GM19023 (cell line): ENCODE results near the gene HTR1A.
A peak's percentile ranks its signal among the peaks of the same experiment; 100 is the strongest.

Experiments
- ATAC-seq: cut with Tn5 transposase; IDR thresholded peaks from one replicate; pipeline ENCODE4 v1.9.1; 2021; ENCODE audit warnings: mild to moderate bottlenecking, moderate library complexity; ENCODE audit not compliant: unreplicated experiment

The HTR1A gene

DNA sequence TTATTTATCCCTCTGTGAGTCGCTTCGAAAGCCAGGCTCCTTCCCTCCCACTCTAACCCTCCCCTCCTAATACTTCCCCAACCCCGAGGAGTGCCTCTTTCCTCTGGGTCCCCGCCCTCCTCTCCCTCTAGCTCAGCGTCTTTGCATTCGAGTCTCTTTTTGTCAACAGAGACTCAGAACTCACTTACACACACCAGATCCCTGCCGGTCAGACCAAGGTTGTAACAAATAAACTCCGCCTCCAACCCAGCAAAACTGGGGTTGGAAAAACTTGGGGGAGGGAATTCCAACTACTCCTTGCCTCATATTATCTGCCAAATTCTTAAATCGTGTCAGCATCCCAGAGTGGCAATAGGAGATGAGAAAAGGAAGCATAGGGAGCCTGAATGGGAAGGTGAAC, at the start of gene HTR1A:
Gene HTR1A, minus strand, starts transcription at position 167 of the 400 bp plus-strand sequence. CDS start 726 bp downstream, outside the sequence.
- ATAC-seq: no peak

DNA sequence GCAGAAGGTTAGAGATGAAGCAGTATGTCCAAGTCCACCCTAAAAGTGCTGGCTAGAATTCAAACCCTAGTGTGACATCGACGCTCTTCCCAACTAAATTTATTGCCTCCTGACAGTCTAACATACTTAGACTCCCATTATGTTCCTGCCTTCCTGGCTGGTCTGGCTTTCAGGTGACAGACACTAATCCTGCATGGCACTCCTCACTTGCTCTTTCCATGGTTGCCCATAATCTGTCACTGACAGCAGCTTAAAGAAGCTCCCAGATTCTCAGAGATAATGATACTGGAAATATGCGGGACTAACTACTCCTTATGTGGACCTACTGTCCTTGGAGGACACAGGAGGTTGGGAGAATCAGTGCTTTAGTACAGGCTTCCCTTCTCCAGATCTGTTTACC, 41.7 kb upstream of the HTR1A start:
- no peak for ATAC-seq

DNA sequence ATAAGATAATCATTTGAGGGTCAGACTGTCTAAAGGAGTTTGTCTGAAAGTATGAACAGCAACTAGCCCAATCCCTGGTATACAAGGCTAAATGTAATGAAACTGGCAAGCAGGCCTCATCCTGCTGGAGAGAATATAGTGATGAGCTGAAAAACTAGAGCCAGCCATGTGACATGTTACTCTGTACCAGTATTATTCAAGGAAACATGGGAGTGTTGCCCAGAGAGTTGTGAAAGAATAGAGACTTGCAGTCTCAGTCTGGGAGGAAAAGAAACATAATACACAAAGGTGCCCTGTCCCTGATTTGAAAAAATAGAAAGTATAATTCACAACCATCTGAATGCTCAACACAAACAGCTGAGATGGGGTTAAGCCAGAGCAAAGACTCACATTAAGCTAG, 37.9 kb upstream of the HTR1A start:
- no peak for ATAC-seq

DNA sequence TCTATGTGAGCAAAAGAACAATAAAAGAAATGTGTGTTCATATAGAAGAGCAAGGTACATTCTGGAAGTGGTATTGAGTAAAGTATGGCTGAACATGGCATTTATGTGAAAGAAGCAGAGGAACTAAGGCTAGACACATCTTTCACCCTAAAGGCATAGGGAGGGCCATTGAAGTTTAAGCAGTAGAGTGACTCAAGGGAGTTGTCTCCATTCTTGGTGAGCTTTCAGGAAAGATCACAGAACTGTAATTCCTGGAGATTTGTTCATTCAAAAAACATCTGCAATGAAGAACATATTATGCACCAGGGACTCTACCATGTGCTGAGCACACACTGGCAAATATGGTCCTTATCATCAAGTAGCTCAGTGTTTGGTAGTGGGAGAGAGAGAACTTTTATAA, 24.8 kb upstream of the HTR1A start:
- ATAC-seq: no peak

DNA sequence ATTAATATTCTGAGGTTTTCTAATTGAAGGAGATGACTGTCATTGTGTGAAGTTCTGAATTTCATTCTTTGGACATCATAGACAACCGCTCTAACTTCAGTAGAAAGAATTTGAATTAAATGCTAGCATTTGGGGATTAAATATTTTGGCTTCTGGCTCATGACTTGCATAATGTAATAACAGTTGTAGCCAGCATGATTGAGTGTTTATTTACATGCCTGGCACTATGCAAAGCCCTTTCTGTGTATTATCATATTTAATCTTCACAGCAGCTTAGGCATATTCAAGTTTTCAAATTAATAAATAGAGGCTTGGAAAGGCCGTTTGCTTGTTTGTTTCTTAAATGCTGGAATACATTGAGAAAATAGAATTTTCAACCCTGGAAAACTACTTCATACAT, 19.6 kb upstream of the HTR1A start:
- no peak for ATAC-seq

DNA sequence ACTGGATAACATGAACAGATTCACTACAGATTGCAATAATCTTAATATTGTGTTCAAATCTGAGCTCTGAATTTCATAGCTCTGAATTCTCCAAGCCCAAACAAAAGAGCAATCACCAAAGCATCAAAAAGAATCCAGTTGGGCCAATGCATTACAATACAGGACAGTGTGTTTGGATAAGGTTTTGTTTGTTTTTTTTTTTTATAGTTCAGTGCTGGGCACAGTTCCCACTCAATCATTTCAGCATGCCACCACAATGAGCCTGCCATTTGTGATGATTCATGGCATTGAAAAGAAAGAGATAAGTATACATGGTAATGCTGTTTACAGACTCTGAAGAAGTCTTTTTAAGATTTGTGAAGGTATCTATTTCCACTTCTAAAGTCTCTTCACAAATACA, 1.7 kb upstream of the HTR1A start:
- no peak for ATAC-seq

DNA sequence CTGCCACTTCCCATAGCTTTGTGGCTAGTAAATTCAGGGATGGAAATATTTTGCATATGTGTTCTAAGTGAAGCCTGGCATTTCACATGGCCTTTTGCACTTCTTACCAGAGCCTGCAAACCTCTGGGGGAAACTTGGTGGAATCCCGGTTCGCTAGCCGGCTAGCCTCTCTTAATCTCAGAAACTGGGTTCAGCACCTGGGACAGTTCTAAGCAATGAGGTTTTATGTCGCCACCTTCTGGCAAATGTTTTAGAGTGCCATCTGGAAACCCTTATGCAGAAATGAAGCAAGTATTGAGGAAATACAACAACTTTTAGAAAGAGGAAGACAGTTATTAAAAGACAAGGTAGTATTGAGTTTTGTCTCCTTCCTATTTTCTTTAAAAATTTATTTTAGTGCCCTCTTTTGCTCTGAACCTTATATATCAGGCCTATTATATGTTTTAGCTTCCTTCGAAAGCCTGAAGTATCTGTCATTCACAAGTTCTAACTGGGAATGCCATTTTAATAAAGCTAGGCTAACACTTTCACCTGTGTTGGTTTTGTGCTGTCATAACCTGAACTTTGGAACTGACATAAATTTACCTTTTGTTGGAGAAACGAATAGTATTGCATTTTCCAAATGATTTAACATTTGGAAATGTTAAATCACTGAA, 963 bp upstream of the HTR1A start:
- peak; percentile 71 for ATAC-seq

DNA sequence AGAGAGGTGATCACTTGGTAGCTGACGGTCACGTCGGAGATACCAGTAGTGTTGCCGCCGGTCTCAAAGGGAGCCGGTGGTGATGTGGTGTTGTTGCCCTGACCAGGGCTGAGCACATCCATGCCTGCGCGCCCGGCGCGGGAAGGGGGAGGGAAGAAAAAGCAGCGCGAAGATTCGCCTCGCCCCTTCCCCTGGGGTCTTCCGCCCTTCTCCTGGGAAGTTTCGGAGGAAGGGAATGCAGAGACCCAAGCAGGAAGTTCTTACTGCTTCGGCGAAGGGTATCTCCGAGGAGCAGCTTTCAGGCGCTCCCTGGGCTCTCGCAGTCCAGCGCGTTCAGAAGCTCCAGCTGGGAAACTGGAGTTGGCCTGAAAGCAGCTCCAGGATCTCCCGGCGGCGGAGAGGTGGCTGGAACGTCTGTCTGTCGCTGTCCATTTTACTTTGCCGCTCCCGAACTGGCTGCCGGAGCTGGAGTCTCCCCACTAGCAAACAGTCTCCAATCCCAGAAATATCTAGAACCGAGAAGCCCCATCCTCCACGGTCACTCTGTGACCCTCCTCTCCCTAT, 565 bp downstream of the HTR1A start:
- ATAC-seq: no peak

DNA sequence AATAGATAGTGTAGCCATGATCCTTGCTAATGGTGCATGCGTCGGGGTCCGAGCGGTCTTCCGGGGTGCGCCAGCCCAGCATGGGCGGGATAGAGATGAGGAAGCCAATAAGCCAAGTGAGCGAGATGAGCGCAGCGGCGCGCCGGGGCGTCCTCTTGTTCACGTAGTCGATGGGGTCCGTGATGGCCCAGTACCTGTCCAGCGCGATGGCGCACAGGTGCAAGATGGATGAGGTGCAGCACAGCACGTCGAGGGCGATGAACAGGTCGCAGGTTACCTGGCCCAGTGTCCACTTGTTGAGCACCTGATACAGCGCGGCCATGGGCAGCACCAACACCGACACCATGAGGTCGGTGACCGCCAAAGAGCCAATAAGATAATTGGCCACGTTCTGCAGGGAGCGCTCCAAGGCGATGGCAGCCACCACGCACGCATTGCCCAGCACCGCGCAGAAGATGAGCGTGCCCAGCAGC, 1.1 kb downstream of the HTR1A start:
- no peak for ATAC-seq

DNA sequence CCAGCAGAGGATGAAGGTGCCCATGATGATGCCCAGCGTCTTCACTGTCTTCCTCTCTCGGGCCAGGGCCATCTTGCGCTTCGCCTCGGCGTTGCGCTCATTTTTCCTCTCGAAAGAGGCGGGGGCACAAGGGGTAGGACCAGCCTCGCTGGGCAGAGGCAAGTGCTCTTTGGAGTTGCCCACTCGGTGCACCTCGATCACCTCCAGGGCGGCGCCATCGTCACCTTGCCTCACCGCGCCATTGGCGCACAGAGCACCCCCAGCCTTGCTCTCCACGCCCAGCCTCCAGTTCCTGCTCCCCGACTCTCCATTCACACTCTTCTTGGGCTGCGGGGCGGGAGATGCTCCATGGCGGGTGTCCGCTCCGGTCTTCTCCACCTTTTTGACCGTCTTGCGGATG, 1.6 kb downstream of the HTR1A start:
- no peak for ATAC-seq

DNA sequence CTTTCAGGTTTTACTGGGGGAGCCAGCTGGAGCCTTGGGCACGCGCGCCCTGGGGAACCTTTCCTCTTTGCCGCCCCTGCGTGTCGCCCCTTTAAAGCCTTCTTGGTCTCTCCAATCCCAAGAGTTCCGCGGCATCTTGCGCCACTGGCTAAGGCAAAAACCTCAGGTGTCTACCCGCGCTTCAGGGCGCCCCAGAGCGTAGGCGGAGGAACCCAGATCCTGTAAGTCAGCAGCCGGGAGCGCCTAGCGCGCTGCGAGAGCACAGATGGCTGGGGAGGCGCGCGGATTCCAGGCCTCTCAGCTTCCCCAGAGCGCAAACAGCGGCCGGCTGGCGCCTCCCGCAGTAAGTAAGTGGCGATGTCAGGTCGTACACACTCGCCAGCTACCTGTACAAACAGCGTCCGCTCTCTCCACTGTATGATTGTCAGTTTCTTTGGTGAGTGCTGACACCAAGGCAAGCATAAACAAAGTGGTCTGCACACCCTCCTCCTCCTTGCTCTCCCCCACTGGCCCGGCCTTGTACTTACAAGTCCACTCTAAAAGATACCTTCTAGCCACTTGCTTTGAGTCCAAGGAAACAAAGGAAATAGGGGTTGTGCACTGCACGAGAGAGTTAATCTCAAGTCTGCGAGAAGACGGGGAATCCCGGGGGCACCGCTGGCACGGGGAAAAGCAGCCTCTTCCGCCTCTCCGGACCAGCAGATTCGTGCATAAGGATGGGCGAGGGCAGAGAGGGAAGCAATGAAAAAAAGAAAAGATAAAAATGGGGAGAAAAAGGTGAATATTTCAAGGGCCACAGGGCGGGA, 2.9 kb downstream of the HTR1A start:
- no peak for ATAC-seq

DNA sequence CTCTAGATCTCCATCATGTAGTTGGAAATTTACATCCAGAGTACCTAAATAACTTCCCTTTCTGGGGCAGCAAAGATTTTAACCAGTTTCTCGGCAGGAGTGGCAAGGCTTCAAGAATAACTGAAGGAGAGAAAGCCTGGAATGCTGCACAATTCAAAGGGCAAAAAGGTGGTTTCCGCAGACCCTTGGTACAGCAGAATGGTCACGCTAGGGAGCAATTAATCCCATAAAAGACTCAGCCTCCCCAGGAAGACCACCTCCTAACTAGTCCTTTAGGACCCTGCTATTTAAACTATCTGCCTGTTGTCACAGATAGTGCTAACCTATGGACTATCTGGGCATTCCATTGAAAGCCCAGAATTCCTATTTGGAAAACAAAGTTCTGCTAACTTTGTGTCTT, 3.6 kb downstream of the HTR1A start:
- ATAC-seq: no peak

DNA sequence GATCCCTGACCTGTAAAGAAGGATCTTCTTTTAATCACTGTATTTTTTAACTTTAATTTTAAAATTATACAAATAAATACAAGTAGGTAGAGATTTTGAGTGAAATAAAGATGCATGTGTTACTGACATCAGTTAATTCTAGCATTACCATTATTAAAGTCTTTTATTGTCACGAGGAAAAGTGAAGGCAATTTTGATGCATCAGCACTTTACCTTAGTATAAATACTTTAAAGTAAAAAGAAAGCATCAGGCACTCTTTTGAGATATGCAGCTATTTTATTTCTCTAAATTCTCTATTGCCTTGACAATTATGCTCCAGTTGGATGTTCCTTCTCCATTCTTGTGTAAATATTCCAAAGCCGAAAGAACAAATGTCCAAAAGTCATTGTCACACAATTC, 4.6 kb downstream of the HTR1A start:
- no peak for ATAC-seq

DNA sequence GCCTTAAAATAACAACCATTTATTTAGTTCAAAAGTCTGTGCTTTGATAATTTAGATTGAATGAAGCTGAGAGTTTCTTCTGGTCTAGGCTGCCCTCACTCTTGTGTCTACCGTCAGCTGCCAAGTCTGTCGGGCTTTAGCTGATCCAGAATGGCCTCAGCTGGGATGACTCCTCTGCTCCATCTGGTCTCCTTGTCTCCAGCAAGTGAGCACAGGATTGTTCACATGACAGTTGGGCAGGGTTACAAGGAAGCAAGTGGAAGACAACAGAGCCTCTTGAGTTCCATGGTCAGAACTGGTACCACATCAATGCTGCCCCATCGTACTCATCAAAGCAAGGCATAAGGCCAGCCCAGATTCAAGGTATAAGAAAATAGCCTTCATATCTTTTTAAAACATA, 9.0 kb downstream of the HTR1A start:
- ATAC-seq: no peak

DNA sequence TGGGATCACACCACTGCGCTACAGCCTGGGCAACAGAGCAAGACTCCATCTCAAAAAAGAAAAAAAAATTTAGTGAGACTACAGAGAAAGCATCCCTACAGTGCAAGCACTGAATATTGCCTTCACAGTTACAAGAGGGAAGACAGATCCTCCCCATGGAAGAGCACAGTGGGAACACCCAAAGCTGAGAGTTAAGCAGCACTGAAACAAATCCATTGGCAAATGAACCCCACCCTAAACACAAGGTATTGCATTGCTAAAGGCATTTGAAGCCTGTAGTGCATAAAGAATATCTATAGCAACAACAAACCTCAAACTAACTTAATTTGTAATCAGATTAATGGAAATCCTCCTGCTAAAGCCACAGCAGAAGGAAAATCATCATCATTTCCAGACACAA, 27.1 kb downstream of the HTR1A start:
- no peak for ATAC-seq

DNA sequence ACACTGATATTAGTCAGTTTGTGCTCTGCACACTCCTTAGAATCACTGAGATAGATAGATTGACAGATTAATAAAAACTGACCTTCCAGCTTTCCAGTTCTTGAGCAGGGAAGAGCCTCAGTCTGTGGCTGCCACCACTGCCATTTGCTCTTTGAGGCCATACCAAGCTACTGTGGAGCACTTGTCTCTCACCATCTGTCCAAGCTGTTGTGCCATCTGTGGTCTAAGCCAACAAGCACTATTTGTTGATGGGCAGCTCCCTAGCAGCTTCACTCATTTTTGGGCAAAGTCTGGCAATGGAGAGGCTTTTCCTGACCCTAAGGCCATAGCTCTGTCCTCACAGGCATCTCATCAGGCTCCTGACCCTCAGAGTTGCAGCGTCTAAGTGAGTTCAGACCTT, 30.4 kb downstream of the HTR1A start:
- no peak for ATAC-seq

DNA sequence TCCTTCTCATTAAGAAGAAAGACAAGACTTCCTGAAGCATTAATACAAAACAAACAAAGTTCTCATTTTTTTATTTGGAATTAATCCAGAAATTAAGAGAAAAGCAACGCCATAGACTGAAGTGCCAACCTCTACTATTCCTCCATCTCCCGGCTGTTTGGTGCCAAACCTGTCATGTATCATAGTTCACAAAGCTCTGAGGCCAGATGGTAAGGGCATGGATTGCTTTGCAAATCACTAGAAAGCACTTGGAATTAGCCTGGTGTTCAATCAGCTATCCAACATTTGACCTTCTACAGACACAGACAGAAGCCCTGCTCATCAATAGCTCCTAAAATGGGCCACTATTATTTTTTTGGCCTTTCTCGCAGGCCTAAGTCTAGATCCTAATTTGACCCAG, 33.8 kb downstream of the HTR1A start:
- ATAC-seq: no peak

DNA sequence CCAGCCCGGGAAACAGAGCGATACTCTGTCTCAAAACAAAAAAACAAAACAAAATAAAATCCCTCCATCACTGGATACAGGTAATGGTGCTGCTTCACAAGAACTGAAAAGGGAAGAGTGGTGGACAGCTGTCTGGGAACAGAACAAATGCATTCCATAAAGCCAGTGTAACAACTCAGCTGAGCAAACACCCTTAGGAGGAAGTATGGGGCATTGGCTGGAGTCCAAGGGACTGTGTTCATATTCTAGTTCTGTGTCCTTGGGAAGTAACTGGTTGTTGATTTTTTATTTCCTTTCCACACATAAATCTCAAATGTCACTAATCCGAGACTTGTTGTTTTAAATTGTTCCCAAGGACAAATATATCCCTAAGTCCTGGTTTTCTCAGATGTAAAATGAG, 38.3 kb downstream of the HTR1A start:
- ATAC-seq: no peak

DNA sequence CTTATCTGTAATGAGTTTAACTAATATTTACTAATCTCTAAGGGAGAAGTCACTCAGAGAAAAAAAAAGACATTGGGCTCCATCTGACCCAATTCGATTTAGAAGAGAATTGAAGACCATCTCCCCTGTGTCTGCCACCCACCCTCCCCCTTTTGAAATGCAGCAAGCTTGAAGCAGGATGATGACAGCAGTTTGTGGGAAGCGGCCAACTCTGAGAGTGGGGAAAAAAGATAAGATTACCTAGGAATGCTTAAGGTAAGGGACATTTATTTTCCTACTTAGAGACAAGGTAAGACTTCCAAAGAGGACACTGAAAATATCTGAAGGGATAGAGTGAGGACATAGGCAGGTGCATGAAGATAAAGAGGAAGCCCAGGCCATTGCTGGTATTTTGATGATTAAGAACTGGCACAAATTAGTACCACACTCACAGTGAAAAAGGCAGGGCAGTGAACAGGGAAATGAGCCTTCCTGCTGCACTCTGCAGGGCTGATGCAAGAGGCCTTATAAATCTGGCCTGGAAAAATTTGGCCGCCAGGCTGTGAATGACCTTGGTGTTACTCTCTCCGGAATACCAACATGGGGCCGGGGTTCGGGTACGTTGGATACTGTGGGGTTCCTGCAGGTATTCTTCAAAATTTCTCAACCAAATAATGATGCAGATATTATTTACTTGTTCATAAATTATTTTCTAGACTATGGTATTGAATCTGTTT, 42.3 kb downstream of the HTR1A start:
- ATAC-seq: no peak

DNA sequence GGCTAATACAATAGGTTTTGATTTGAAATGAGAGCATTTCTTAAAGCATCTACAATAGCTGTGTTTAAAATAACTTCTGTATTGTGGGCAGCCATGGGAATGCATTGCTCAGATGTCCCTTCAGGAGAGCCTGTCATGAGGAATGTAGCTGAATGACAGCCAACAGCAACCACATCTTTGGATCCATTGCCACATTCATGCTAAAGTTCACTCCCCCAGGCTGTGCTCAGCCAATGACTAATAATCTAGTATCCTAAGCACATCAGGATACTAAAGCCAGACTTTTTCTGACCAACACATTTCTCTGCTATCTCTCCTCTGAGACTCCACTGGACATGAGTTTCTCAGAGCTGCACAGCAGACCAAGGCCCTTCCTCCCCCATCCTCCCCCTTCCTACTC, 45.5 kb downstream of the HTR1A start:
- no peak for ATAC-seq

DNA sequence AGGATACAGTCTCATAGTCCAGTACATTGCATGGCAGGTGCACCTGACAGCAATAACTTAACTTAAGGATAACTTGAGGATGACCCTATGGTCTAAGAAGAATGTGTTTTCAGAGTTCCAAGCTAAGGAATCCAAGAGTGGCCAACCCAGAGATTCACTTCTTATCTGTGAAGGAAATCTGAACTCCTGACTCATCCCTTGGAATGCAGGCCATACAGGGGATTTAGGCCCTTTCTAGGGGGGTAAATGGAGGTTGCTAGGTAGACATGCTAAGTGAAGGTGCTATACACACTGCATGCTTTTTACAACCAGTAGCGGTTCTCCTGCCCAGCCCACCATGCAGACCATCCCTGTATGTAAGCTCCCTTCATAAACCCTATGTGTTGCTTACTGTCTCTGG, 50.4 kb downstream of the HTR1A start:
- ATAC-seq: no peak
